Measurements from ENCODE around the gene SPOCK1. TPM values are rescaled to one million over a fixed set of nuclear protein-coding genes. Genes with fewer than 3 reads are reported as not detected.

The SPOCK1 gene
- total and polyA plus RNA-seq, 2 experiments from 2014 or later, result 268 to 471 TPM

GRCh38 chr5:137294604-137295003, 204.5 kb downstream of the SPOCK1 start:
- TF ChIP-seq EZH2phosphoT487 (IDR thresholded peaks at IDR 0.05; ENCODE audit: insufficient read depth, low read depth), result no peak
- TF ChIP-seq EZH2 (IDR thresholded peaks at IDR 0.05; ENCODE audit: insufficient read depth, poor library complexity, severe bottlenecking), result no peak
- WGBS, 2 experiments (ENCODE audit: low coverage in 1 of 2, low lambda C conversion rate in 2 of 2, missing lambda C conversion rate in 2 of 2), result 91 to 94% methylated on average over 1 of the region's 1 CpG

GRCh38 chr5:137292461-137293027, 206.6 kb downstream of the SPOCK1 start:
- no peaks in the 10 kb centered on the region for H3F3A ChIP-seq (ENCODE audit: insufficient read depth)
- 0 out of 2 replicates have a peak, but pooled peaks cover 6% of the 10 kb centered on the region for H3K4me1 ChIP-seq (ENCODE audit: insufficient read depth)
- H4K20me1 ChIP-seq (ENCODE audit: insufficient read depth), result peaks cover under 1% of the 10 kb centered on the region; the same call in 1 of the 2 replicates
- DNase-seq, result no peak
- no peak for TF ChIP-seq EZH2phosphoT487 (IDR thresholded peaks at IDR 0.05; ENCODE audit: insufficient read depth, low read depth)
- no peak for TF ChIP-seq EZH2 (IDR thresholded peaks at IDR 0.05; ENCODE audit: insufficient read depth, poor library complexity, severe bottlenecking)
- in situ Hi-C loops (cut with MboI), result no loop called here
- H2AFZ ChIP-seq, result no peak overlapping the region
- H3K27ac ChIP-seq, result no peak overlapping the region
- no peaks in the 10 kb centered on the region for H3K9me3 ChIP-seq (ENCODE audit: low read depth)
- WGBS, 2 experiments (ENCODE audit: low coverage in 1 of 2, low lambda C conversion rate in 2 of 2, missing lambda C conversion rate in 2 of 2), result 92 to 96% methylated on average over 8 of the region's 8 CpGs
- H3K9me2 ChIP-seq (ENCODE audit: insufficient read depth), result no peaks in the 10 kb centered on the region
- H3K79me2 ChIP-seq (ENCODE audit: insufficient read depth), result peaks cover 81% of the 10 kb centered on the region
- H3K4me3 ChIP-seq, result no peak overlapping the region
- H3K36me3 ChIP-seq (ENCODE audit: low read depth), result no peaks in the 10 kb centered on the region
- no peak overlapping the region for H3K9ac ChIP-seq
- no peaks in the 10 kb centered on the region for H3K27me3 ChIP-seq (replicated peaks; ENCODE audit: insufficient read depth)
- H3K4me2 ChIP-seq (ENCODE audit: unreplicated experiment), result no peak overlapping the region

More at GRCh38 chr5:137294604-137295003, 204.5 kb downstream of the SPOCK1 start:
- peaks cover 71% of the 10 kb centered on the region for H3K79me2 ChIP-seq (ENCODE audit: insufficient read depth)
- H3K4me3 ChIP-seq, result no peak overlapping the region
- no peaks in the 10 kb centered on the region for H3K9me3 ChIP-seq (ENCODE audit: low read depth)
- H3K36me3 ChIP-seq (ENCODE audit: low read depth), result no peaks in the 10 kb centered on the region
- no peak overlapping the region for H3K9ac ChIP-seq
- no peaks in the 10 kb centered on the region for H3K27me3 ChIP-seq (replicated peaks; ENCODE audit: insufficient read depth)
- no peak overlapping the region for H3K27ac ChIP-seq
- H2AFZ ChIP-seq, result no peak overlapping the region
- in situ Hi-C loops (cut with MboI), result no loop called here
- H3K4me1 ChIP-seq (ENCODE audit: insufficient read depth), result peaks cover 7% of the 10 kb centered on the region; the same call in 1 of the 2 replicates
- DNase-seq, result no peak
- H3K4me2 ChIP-seq (ENCODE audit: unreplicated experiment), result no peak overlapping the region
- H4K20me1 ChIP-seq (ENCODE audit: insufficient read depth), result no peaks in the 10 kb centered on the region
- H3K9me2 ChIP-seq (ENCODE audit: insufficient read depth), result no peaks in the 10 kb centered on the region
- H3F3A ChIP-seq (ENCODE audit: insufficient read depth), result no peaks in the 10 kb centered on the region

- Histone ChIP-seq H3K4me2 (ENCODE audit: unreplicated experiment) (no peak overlapping the region), H3K27ac (no peak overlapping the region), H3K4me1 (ENCODE audit: insufficient read depth) (no peaks in the 10 kb centered on the region), H3K9me2 (ENCODE audit: insufficient read depth) (no peaks in the 10 kb centered on the region), H3K9me3 (ENCODE audit: low read depth) (no peaks in the 10 kb centered on the region), H2AFZ (no peak overlapping the region), H3K27me3 (replicated peaks; ENCODE audit: insufficient read depth) (no peaks in the 10 kb centered on the region), H3K79me2 (ENCODE audit: insufficient read depth) (peaks cover 87% of the 10 kb centered on the region), H3K36me3 (ENCODE audit: low read depth) (no peaks in the 10 kb centered on the region), H3K9ac (no peak overlapping the region), H4K20me1 (ENCODE audit: insufficient read depth) (peaks cover 6% of the 10 kb centered on the region; the same call in 1 of the 2 replicates), H3K4me3 (no peak overlapping the region), H3F3A (ENCODE audit: insufficient read depth) (no peaks in the 10 kb centered on the region)
- no peak for DNase-seq
- in situ Hi-C loops (cut with MboI), result no loop called here
- 85 to 89% methylated on average over 2 of the region's 2 CpGs for WGBS, 2 experiments (ENCODE audit: low coverage in 1 of 2, low lambda C conversion rate in 2 of 2, missing lambda C conversion rate in 2 of 2)
- TF ChIP-seq EZH2phosphoT487 (IDR thresholded peaks at IDR 0.05; ENCODE audit: insufficient read depth, low read depth) (no peak), EZH2 (IDR thresholded peaks at IDR 0.05; ENCODE audit: insufficient read depth, poor library complexity, severe bottlenecking) (no peak)
These were observed 207.7 kb downstream of the SPOCK1 start for GRCh38 chr5:137291436-137291835.

DNA sequence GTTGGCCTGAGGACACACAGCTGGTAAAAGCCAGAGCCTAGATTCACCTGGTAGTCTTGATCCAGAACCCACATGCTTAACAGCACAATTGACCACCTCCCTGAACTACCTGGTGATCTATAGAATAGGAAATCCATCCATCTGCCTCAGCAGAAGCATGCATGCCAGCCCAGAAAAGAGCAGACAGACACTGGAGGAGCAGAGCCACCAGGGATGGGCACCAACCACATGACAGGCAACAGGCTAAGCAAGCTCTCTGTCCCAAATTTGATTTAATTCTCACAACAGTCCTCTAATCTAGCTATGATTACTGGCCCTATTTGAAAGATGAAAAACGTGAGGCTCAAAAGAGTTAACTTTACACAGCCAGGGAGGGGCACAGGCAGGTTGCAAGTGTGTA, 208.1 kb downstream of the SPOCK1 start:
- 81 to 92% methylated on average over 1 of the region's 1 CpG for WGBS, 2 experiments (ENCODE audit: low coverage in 1 of 2, low lambda C conversion rate in 2 of 2, missing lambda C conversion rate in 2 of 2)
- H3K79me2 ChIP-seq (ENCODE audit: insufficient read depth), result peaks cover 87% of the 10 kb centered on the region
- no peak overlapping the region for H3K4me2 ChIP-seq (ENCODE audit: unreplicated experiment)
- 0 out of 2 replicates have a peak, but pooled peaks cover 1% of the 10 kb centered on the region for H3K4me1 ChIP-seq (ENCODE audit: insufficient read depth)
- DNase-seq, result no peak
- no peaks in the 10 kb centered on the region for H3K9me3 ChIP-seq (ENCODE audit: low read depth)
- H3K9ac ChIP-seq, result no peak overlapping the region
- no peak overlapping the region for H3K27ac ChIP-seq
- H2AFZ ChIP-seq, result no peak overlapping the region
- no peak overlapping the region for H3K4me3 ChIP-seq
- in situ Hi-C loops (cut with MboI), result no loop called here
- H3K27me3 ChIP-seq (replicated peaks; ENCODE audit: insufficient read depth), result no peaks in the 10 kb centered on the region
- TF ChIP-seq EZH2phosphoT487 (IDR thresholded peaks at IDR 0.05; ENCODE audit: insufficient read depth, low read depth), result no peak
- TF ChIP-seq EZH2 (IDR thresholded peaks at IDR 0.05; ENCODE audit: insufficient read depth, poor library complexity, severe bottlenecking), result no peak
- H4K20me1 ChIP-seq (ENCODE audit: insufficient read depth), result peaks cover 6% of the 10 kb centered on the region; the same call in 1 of the 2 replicates
- H3K36me3 ChIP-seq (ENCODE audit: low read depth), result no peaks in the 10 kb centered on the region
- H3F3A ChIP-seq (ENCODE audit: insufficient read depth), result no peaks in the 10 kb centered on the region
- H3K9me2 ChIP-seq (ENCODE audit: insufficient read depth), result no peaks in the 10 kb centered on the region
